HepG2 (cell line): ENCODE measurements around the gene C16orf54. TPM values are rescaled to one million over a fixed set of nuclear protein-coding genes. Genes with fewer than 3 reads are reported as not detected.
A peak's percentile ranks its signal among the peaks of the same experiment; 100 is the strongest.
"Not testable (repeated sequence)": the region's sequence is repeated elsewhere in the genome, so short reads cannot be mapped to it uniquely, and the experiment has no call there.

Experiments
- ATAC-seq: fragments of 200-7000 bp; cut with Tn5 transposase; 3 replicates; pipeline ENCODE4 v1.9.1; 2020; ENCODE audit warnings: mild to moderate bottlenecking, moderate library complexity
- BruUV-seq: library from RNA; stranded (reverse); fragments of 400-500 nt; replicated peaks from 2 replicates; lab custom pipeline; 2021; lab: Mats Ljungman, UMichigan
- CTCF ChIA-PET: fragments of 300-600 bp; formaldehyde crosslinking; extraction: SDS; loops from one replicate; lab custom pipeline; 2021; ENCODE audit warnings: low total read pairs, inconsistent platforms, low intra/inter-chr PET ratio; lab: Yijun Ruan, JAX
- POLR2A ChIA-PET: fragments of 350-600 bp; sonication (Branson Sonifier 250); formaldehyde crosslinking; loops from one replicate; lab custom pipeline; 2020; ENCODE audit warnings: antibody characterized with exemption, inconsistent platforms; lab: Yijun Ruan, JAX
- DNase-seq: peaks from one replicate; pipeline ENCODE4 v3.0.0-alpha.2; 2015; ENCODE audit warnings: low spot score
- FAIRE-seq: peaks from 3 replicates; lab custom pipeline; 2011; peaks lifted over from hg19 to GRCh38; lab: Jason Lieb, UNC
- H2AFZ ChIP-seq: one replicate; pipeline ENCODE4 v1.6.1; 2011; ENCODE audit warnings: low read length, inconsistent platforms
- H3K27ac ChIP-seq: fragments of 300-600 bp; 3 replicates; pipeline ENCODE4 v1.8.0; 2011; ENCODE audit warnings: mixed run types, mild to moderate bottlenecking, mixed read lengths, low read length, inconsistent platforms; ENCODE audit not compliant: insufficient read depth; ENCODE audit errors: extremely low read length
- H3K27me3 ChIP-seq, 2 experiments: fragments of 200-600 bp in 1 of 2; 2 replicates in 1 of 2; 3 replicates in 1 of 2; pipeline versions ENCODE4 v1.6.0 to v1.8.0; 2011; ENCODE audit warnings: low read length in 2 of 2, mild to moderate bottlenecking in 2 of 2, moderate library complexity in 2 of 2, inconsistent platforms in 1 of 2; ENCODE audit not compliant: insufficient read depth in 2 of 2, control insufficient read depth in 1 of 2
- H3K36me3 ChIP-seq, 2 experiments: fragments of 200-600 bp in 1 of 2; replicated peaks in 1 of 2; 2 replicates in 1 of 2; 3 replicates in 1 of 2; pipeline versions ENCODE4 v1.5.1 to v1.8.0; 2011; ENCODE audit warnings: low read length in 2 of 2, inconsistent platforms in 1 of 2; ENCODE audit not compliant: insufficient read depth in 2 of 2, control insufficient read depth in 1 of 2
- H3K4me1 ChIP-seq: 2 replicates; pipeline ENCODE4 v1.5.1; 2012; ENCODE audit warnings: low read length, inconsistent platforms; ENCODE audit not compliant: insufficient read depth
- H3K4me2 ChIP-seq: 2 replicates; pipeline ENCODE4 v1.6.0; 2011; ENCODE audit warnings: low read depth, low read length, inconsistent platforms
- H3K4me3 ChIP-seq, 3 experiments: fragments of 200-600 bp in 1 of 3; sonication (generic), shearing (Covaris generic) in 1 of 3; replicated peaks in 1 of 3; 2 replicates each; pipeline ENCODE4 v1.5.1; 2011 to 2016; ENCODE audit warnings: low read length in 3 of 3, inconsistent platforms in 2 of 3, low read depth in 2 of 3, mild to moderate bottlenecking in 2 of 3, control low read depth in 1 of 3, mixed read lengths in 1 of 3; ENCODE audit not compliant: insufficient read depth in 1 of 3
- H3K79me2 ChIP-seq: one replicate; pipeline ENCODE4 v1.6.1; 2011; ENCODE audit warnings: low read length, inconsistent platforms; ENCODE audit not compliant: insufficient read depth
- H3K9ac ChIP-seq: 2 replicates; pipeline ENCODE4 v1.6.0; 2011; ENCODE audit warnings: mild to moderate bottlenecking, low read depth, low read length, inconsistent platforms; ENCODE audit not compliant: insufficient read depth
- H3K9me3 ChIP-seq: 2 replicates; pipeline ENCODE4 v1.5.1; 2012; ENCODE audit warnings: mild to moderate bottlenecking, low read length
- H4K20me1 ChIP-seq: 2 replicates; pipeline ENCODE4 v1.6.0; 2011; ENCODE audit warnings: inconsistent platforms, mild to moderate bottlenecking, low read length, moderate library complexity; ENCODE audit not compliant: insufficient read depth
- ZBTB33 ChIP-seq: sonication (generic); formaldehyde crosslinking; IDR thresholded peaks from 2 replicates; pipeline ENCODE4 v1.4.0; 2020; ENCODE audit warnings: missing genetic modification reagents
- ZBTB38 ChIP-seq: sonication (generic); formaldehyde crosslinking; IDR thresholded peaks from 2 replicates; pipeline ENCODE4 v1.5.1; 2020; ENCODE audit warnings: mild to moderate bottlenecking, missing genetic modification reagents
- ZFP91 ChIP-seq: sonication (generic); formaldehyde crosslinking; IDR thresholded peaks from 2 replicates; pipeline ENCODE4 v1.9.0; 2022; ENCODE audit warnings: missing genetic modification reagents, mild to moderate bottlenecking, borderline replicate concordance
- ZNF687 ChIP-seq: sonication (generic); formaldehyde crosslinking; IDR thresholded peaks from 2 replicates; pipeline ENCODE4 v1.5.1; 2020; ENCODE audit warnings: mild to moderate bottlenecking, missing genetic modification reagents, moderate library complexity
- WGBS: methylation state at CpG from one replicate; pipeline ENCODE4 v1.1.6; 2017; ENCODE audit warnings: low lambda C conversion rate; 5-methylcytosine and 5-hydroxymethylcytosine counted together
- in situ Hi-C: cut with HindIII; loops from 2 replicates; pipeline ENCODE4 v1.10.0; 2017; ENCODE audit warnings: low pct_unique_long_range_greater_than_20kb; ENCODE audit not compliant: extremely low pct_ligation_motif_present
- intact Hi-C: fragments of 100-400 bp; cut with micrococcal nuclease; formaldehyde crosslinking; loops from one replicate; pipeline ENCODE4 v1.10.0; 2022; ENCODE audit not compliant: unreplicated experiment
- polyA plus RNA-seq, 8 experiments: library from polyadenylated mRNA; depleted of rRNA in 3 of 8; stranded (reverse) in 7 of 8; unstranded in 1 of 8; fragments of >200 nt; fragmentation: Illumina TruSeq in 4 of 8; extraction: Trizol in 4 of 8; gene quantifications; 2 replicates each; pipeline versions ENCODE4 v1.2.1 to v1.2.3, GENCODE V29; 2011 to 2016; ENCODE audit warnings: low read depth in 4 of 8, missing spikeins in 1 of 8, mixed read lengths in 1 of 8; ENCODE audit not compliant: insufficient read depth in 1 of 8
- total RNA-seq, 5 experiments: library from RNA; depleted of rRNA; stranded (reverse); fragments of >200 nt; fragmentation: Illumina TruSeq; extraction: Trizol; gene quantifications; 2 replicates each; pipeline ENCODE4 v1.2.3, GENCODE V29; 2016; ENCODE audit warnings: low read depth in 1 of 5

C16orf54 gene
- total and polyA plus RNA-seq, 2 of the 13 experiments (the other 11 are each of a cell fraction or from before 2014, with no cell fraction given), result not detected

DNA sequence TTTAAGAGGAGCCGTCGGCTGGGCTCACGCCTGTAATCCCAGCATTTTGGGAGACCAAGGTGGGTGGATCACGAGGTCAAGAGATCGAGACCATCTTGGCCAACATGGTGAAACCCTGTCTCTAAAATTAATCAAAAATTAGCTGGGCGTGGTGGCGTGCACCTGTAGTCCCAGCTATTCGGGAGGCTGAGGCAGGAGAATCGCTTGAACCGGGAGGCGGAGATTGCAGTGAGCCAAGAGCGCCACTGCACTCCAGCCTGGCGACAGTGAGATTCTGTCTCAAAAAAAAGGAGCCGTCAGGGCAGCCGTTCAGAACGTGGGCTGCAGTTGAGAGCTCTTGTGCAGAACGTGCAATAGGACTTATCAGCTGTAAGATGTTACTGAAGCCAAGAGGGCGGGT, 47.4 kb upstream of the C16orf54 start:
- BruUV-seq, H2AFZ ChIP-seq, H3K27ac ChIP-seq, H3K27me3 ChIP-seq, H4K20me1 ChIP-seq, CTCF ChIA-PET, in situ Hi-C loops, H3K9ac ChIP-seq, H3K9me3 ChIP-seq, FAIRE-seq, ATAC-seq: not testable (repeated sequence)
- Histone ChIP-seq H3K36me3 (peaks cover 12 to 28% of the 10 kb centered on the region in 2 experiments), H3K79me2 (peaks cover 64% of the 10 kb centered on the region), H3K4me3 (peak overlapping the region in 1 of 3 experiments; percentile 97; a peak in 1 of 6 replicates), H3K4me1 (peaks cover 50% of the 10 kb centered on the region), H3K4me2 (peak overlapping the region; percentile 92)
- POLR2A ChIA-PET, result interaction anchor here (2.3 to 4.0 kb wide), 3 partner anchors 11 to 23 kb away, joined by 11 to 36 read pairs (median 14); partner anchors contain the start of genes MAZ and PAGR1
- intact Hi-C loops, result loop anchor here (5.0 kb wide), 1 partner anchor 56 kb away; no protein-coding TSS in a partner anchor
- TF ChIP-seq ZBTB38 (peak; percentile 70; the same call in 1 of the 2 replicates), ZNF687 (CRISPR knock-in tag) (peak; percentile 24; the same call in 1 of the 2 replicates), ZFP91 (CRISPR knock-in tag) (peak; percentile 54; the same call in 1 of the 2 replicates), ZBTB33 (peak; percentile 54; the same call in 1 of the 2 replicates)
- TF ChIP-seq, all 625 proteins: peak for 4; not testable (repeated sequence) for 621
- WGBS, result 95% methylated on average over 18 of the region's 18 CpGs
- DNase-seq, result not testable (repeated sequence)
